Panc1 (cell line): ENCODE measurements around the gene ACTA2.

Experiments used
- CTCF ChIP-seq: fragments of 450-650 bp; IDR thresholded peaks from 2 replicates; pipeline ENCODE4 v1.5.1; 2017; ENCODE audit warnings: mild to moderate bottlenecking
- POLR2AphosphoS5 ChIP-seq: IDR thresholded peaks from 2 replicates; pipeline ENCODE4 v1.6.1; 2012; ENCODE audit warnings: mild to moderate bottlenecking, low read depth, low read length, moderate library complexity
- REST ChIP-seq, 2 experiments: IDR thresholded peaks; 2 replicates each; pipeline ENCODE4 v1.6.1; 2011 to 2012; ENCODE audit warnings: low read depth in 2 of 2, control low read depth in 1 of 2, low read length in 1 of 2, mild to moderate bottlenecking in 1 of 2, moderate library complexity in 1 of 2; ENCODE audit not compliant: insufficient read depth in 1 of 2

- TF ChIP-seq CTCF (no peak), POLR2AphosphoS5 (no peak), REST (IDR thresholded peaks at IDR 0.05; ENCODE audit: insufficient read depth in 1 of 2, low read depth in 2 of 2, low read length in 1 of 2) (no peak)
Observed at GRCh38 chr10:88962336-88962735, 9.8 kb upstream of the ACTA2 start.
